ENCODE measurements around the gene CIART.

The CIART gene

GRCh38 chr1:150259758-150260669, 22.3 kb upstream of the CIART start:
- CTCF ChIA-PET = interaction anchor here (0.8 to 9.7 kb wide), 4 partner anchors 10 to 35 kb away, joined by 3 to 93 read pairs (median 3); partner anchors contain the start of genes APH1A and C1orf54
- no peak for TF ChIP-seq CTCF (IDR thresholded peaks at IDR 0.05; ENCODE audit: control extremely low read depth, extremely low read depth, low read depth, missing control alignments)
- DNase-seq (ENCODE audit: extremely low spot score) = no peak
- POLR2A ChIA-PET = interaction anchor here (0.5 kb wide), 1 partner anchor 817 kb away, joined by 4 read pairs; no protein-coding TSS in a partner anchor

- TF ChIP-seq CTCF (IDR thresholded peaks at IDR 0.05; ENCODE audit: control extremely low read depth, extremely low read depth, low read depth, missing control alignments) = no peak
- no peak for DNase-seq (ENCODE audit: extremely low spot score)
- CTCF ChIA-PET = interaction anchor here (1.0 to 9.7 kb wide), 3 partner anchors 10 to 29 kb away, joined by 3 to 93 read pairs (median 3); partner anchors contain the start of genes APH1A and C1orf54
- POLR2A ChIA-PET = interaction anchor here (0.6 kb wide), 1 partner anchor 76 kb away, joined by 3 read pairs; no protein-coding TSS in a partner anchor
These were observed 21.0 kb upstream of the CIART start for GRCh38 chr1:150261367-150261766.

- ChIA-PET POLR2A (interaction anchor here (0.6 kb wide), 1 partner anchor 161 kb away, joined by 4 read pairs; no protein-coding TSS in a partner anchor), CTCF (interaction anchor here (1.0 to 9.7 kb wide), 6 partner anchors 9 to 733 kb away, joined by 3 to 93 read pairs (median 4); partner anchors contain the start of genes APH1A and C1orf54)
- TF ChIP-seq CTCF (IDR thresholded peaks at IDR 0.05; ENCODE audit: control extremely low read depth, extremely low read depth, low read depth, missing control alignments) = no peak
- DNase-seq (ENCODE audit: extremely low spot score) = no peak
These were observed 19.7 kb upstream of the CIART start for GRCh38 chr1:150262388-150263320.

GRCh38 chr1:150263549-150263948, 18.8 kb upstream of the CIART start:
- POLR2A ChIA-PET = interaction anchor here (0.7 kb wide), 1 partner anchor 12 kb away, joined by 9 read pairs; no protein-coding TSS in a partner anchor

GRCh38 chr1:150267896-150268295, 14.5 kb upstream of the CIART start:
- ChIA-PET POLR2A (no interaction called here), CTCF (interaction anchor here (8.2 kb wide), 1 partner anchor 9 kb away, joined by 93 read pairs; the partner anchor contains the start of gene CA14)
- no peak for DNase-seq (ENCODE audit: extremely low spot score)
- no peak for TF ChIP-seq CTCF (IDR thresholded peaks at IDR 0.05; ENCODE audit: control extremely low read depth, extremely low read depth, low read depth, missing control alignments)

More at GRCh38 chr1:150263549-150263948, 18.8 kb upstream of the CIART start:
- CTCF ChIA-PET = interaction anchor here (1.5 to 9.7 kb wide), 2 partner anchors 8 to 732 kb away, joined by 3 to 93 read pairs; partner anchors contain the start of genes APH1A and C1orf54
- no peak for TF ChIP-seq CTCF (IDR thresholded peaks at IDR 0.05; ENCODE audit: control extremely low read depth, extremely low read depth, low read depth, missing control alignments)
- DNase-seq (ENCODE audit: extremely low spot score) = no peak
